GM19324 (cell line): ENCODE data around the gene TCTN1.
A peak's percentile ranks its signal among the peaks of the same experiment; 100 is the strongest.
"Not testable (repeated sequence)": the region's sequence is repeated elsewhere in the genome, so short reads cannot be mapped to it uniquely, and the experiment has no call there.

ENCODE experiments used
- ATAC-seq: cut with Tn5 transposase; IDR thresholded peaks from one replicate; pipeline ENCODE4 v1.9.1; 2021; ENCODE audit warnings: mild to moderate bottlenecking, moderate library complexity; ENCODE audit not compliant: unreplicated experiment, low FRiP score

TCTN1 gene

DNA sequence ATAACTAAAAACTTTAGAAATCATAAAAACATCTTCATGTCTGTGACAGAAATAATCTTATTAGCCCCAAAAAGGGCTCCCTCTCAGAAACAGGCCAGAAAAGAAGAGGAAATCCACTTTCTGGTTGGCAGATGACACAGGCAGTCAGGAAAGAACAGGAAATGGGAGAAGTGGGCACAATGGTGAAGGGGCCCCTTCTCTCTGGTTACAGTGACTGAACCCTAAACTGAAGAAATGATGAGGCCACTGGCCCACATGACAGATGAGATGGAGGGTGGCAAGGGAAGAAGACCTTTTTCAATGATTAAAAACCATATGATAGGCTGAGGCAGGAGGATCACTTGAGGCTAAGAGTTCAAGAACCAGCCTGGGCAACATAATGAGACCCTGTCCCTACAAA is 21.1 kb downstream of the TCTN1 start:
- ATAC-seq = no peak

DNA sequence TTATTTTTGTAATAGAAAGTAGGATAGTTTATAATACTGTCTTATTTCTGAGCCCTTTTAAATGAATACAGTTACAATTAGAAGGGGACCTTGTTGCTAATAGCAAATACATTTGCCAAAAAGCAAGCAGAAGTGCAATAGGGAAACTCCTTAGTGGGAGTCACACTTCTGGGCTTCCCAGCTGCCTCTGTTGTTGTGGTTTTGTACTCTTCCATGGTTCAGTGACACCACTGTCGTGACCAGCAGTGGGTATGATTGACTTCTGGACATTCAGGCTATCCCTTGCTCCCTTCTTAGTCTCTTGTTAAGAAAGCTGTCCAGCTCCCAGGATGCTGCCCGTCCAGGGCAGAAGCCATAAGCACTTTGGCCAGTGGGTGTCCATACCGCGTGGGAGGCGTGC is 22.6 kb downstream of the TCTN1 start:
- no peak for ATAC-seq

DNA sequence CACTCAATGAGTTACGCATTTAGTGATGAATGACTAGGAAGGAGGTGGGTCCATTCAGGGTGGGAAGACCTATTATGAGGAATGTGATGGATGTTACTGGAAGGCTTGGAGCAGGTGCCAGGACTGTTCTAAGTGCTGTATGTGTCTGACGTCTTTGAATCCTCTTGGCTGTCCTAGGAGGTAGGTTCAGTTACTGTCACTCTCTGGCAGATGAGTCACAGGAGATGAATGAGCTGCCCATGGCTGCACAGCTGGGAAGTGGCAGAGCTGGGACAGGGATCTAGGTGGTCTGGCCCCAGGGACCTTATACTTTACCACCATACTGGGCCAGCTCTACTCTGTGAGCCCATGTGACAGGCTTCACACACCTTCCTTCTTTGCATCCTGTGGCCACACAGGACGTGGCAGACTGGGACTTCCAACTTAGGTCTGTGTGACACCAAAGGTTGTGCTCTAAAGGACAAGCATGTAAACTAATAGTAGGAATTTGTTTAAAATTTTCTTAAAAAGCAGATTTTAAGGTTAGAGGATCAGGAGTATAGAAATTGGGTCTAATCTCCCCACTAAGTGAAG is 24.0 kb downstream of the TCTN1 start:
- ATAC-seq = no peak

DNA sequence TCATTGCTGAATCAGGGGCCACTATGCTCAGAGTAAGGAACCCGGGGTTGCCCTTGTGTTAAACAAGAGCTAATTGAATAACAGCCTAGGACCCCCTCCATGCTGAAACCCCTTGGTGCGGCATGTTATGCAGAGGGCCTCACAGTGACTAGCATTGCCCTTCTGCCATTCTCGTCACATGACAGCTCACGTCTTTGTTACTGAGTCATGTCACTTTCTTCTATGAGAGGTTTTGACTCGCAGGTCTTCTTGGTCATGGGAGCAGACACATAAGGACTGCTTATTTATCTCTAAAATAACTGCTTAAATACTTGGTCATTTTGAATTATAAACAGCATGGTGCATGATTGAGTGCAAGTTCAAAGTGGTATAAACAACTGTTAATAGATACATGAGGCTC is 24.9 kb downstream of the TCTN1 start:
- ATAC-seq = no peak

DNA sequence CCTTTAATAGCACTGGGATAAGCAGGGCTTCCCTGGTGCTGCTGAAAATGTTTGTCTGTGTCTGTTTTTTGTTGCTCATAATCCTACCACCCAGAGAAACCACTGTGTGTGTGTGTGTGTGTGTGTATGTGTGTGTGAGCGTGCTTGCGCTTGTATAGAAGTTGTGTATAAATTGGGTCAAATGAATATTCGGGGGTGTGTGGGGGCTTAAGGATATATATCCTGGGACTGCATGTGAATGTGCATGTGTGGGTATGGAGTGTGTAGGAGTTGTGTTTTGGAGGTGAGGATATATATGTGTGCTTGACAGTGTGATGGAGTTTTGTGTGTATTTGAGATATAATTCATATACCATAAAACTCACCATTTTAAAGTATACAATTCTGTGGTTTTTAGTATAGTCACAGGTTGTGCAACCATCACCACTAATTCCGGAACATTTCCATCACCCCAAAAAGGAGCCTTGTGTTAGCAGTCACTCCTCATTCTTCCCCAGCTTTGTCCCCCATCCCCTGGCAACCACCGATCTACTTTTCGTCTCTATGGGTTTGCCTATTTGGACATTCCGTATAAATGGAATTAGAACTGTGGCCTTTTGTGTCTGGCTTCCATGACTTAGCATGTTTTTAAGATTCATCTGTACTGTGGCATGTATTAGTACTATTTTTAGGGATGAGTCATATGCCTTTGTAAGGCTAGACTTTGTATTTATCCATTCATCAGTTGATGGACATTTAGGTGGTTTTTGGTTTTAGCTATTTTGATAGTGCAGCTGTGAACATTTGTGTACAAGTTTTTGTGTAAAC is 25.6 kb downstream of the TCTN1 start:
- ATAC-seq = no peak

DNA sequence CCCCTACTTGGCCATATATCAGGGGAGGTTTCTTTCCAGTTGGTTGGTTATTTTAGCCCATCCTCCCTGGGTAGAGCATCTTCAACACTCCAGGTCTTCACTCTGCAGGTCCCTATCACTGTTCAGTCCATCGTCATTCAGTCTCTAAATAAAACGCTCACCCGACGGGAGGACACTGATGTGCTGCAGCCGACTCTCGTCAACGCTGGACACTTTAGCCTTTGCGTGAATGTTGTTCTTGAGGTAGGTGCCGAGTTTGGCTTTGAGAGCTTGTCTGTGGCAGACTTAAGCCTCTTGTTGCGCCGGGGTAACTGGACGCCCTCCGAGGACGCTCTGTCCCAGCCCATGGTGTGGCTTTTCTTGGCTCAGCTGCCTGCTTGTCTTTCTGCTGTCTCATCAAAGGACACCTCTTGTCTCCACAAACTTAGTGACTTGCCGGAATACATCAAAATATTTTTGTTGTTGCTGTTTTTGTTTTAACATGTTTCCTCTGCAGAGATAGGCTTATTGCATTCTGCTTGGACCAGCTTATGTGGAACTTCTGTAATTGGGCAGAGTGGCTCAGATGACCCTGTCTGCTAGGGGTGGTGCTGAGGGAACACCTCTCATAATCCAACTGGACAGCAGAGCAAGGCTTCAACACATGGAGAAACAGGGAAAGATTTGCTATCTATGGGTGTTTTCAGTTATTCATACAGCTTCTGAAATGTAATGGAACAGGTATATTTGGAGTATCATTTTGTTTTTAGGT is 26.5 kb downstream of the TCTN1 start:
- no peak for ATAC-seq

DNA sequence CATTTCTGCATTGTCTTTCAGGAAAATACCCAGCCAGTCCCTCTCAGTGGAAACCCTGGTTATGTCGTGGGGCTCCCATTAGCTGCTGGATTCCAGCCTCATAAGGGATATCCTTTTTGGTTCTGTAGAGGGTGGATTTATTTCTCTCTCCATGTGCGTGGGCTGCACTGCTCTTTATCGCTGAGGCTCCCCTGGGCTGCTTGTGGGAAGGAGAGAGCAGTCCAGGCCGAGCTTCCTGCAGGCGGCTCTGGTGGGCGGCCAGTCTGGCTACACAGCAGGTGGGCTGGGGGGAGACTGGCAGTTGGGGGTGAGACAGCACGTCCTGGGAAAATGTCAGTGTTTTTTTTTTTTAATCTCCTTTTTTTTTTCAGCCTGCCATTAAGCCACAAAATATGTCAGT is 27.6 kb downstream of the TCTN1 start:
- no peak for ATAC-seq

DNA sequence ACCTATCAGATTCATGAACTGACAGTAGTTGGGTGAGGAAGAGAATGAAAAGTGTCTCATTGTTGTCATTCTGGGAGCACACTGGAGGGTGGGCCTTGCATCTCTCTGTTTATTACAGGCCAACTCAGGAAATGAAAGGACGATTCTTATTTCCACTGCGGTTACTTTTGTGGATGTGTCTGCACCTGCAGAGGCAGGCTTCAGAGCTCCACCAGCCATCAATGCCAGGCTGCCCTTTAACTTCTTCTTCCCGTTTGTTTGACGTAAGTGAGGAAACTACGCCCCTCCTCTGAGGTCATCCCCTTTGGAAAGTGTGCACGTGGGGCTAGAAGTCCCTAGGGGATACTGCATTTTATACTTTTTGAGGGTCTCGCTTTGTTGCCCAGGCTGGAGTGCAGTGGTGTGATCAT is 33.7 kb downstream of the TCTN1 start:
- ATAC-seq = peak; percentile 66

DNA sequence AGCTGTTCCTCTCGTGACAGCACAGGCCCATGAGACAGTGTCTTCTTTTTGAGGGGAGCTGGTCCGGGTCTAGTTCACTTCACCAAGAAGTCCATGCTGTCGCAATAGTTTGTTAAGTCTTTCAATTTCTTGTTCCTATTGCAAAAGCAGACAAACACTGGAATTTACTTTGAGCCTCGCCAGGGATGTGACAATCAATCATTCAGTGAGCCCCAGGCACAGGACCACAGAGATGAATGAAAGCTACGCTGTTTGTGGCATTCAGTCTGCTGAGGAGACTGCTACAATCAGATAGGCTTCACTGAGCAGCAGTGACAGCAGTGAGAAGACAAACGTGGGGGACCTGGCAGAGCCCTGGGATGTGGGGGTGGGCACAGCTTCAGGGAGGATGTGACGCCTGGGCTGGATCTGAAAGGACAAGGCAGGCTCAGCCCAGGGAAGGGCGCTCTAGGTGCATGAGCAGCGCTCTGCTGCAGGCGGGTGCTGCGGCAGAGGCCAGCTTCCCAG is 35.5 kb downstream of the TCTN1 start:
- ATAC-seq = no peak

DNA sequence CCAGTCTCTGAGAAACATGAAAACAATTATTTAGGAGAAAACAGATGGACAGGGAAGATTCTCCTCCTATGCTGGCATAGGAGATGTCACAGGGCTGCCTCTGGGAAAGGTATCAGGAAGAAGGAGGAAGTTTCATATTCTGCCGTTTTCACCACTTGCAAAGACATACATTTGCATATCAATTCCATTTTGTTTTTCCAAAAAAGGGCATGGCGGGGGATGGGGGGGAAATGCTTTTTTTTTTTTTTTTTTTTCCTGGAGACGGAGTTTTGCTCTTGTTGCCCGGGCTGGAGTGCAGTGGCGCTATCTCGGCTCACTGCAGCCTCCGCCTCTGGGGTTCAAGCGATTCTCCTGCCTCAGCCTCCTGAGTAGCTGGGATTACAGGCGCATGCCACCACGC is 40.3 kb downstream of the TCTN1 start:
- ATAC-seq = not testable (repeated sequence)

DNA sequence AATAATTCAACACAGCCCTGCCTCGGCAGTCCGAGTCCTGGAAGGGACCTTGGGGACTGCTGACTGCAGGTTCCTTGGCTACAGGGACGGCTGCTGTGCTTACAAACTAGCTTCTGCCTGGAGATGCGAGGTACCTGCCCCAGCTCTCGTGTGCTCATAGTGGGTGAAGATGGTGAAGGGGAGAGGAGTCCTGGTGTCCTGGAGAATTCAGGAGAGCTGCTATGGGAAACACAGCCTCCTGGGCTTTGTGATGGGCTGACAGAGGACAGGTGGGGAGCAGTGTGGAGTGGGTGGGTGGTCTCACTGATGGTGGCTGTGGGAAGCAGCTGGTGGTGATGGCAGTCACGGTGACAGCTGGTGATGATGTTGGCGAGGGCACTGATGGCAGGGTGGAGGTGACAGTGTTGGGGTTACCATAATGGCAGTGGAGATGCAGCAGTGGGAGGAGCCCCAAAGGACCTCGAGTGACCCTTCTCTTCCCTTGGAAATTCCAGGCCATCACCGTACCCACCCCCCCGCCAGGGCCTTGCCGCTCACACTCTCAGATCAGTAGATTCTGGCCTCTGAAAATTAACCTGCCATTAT is 42.2 kb downstream of the TCTN1 start:
- ATAC-seq = no peak

DNA sequence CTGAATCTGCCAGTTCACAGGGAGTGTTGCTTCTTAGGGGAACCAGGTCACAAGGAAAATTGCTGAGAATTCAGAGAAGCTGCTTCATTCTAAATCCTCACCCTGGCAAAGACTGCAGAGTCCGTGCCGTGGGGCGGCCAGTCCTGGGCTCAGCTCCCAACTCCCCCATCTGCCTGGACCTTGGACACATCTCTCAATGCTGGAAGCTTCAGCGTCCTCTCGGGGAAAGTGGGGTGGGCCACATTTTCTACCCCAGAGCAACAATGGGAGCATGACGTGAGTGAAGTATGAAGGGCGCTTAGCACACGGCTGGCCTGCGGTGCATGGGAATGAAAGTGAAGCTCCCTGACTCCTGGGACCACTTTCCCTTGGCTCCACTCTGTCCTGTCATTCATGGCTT is 43.8 kb downstream of the TCTN1 start:
- ATAC-seq = no peak

DNA sequence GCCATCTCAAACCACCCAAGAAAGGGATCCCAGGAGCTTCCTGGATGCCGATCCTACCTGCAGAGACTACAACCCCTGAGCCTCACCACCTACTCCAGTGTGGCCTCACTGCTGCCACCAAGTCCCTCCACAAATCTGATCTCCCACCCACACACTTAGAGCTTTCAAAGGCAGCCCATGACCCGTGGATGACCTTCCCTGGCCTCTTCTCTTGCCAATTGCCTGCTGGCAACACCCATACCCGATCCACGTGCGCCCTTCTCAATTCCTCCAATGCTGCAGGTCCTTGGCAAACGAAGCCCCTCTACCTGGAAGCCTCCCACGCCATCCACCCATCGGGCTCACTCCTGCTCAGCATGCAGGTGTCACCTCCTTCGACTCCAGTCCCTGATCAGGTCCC is 44.3 kb downstream of the TCTN1 start:
- no peak for ATAC-seq

DNA sequence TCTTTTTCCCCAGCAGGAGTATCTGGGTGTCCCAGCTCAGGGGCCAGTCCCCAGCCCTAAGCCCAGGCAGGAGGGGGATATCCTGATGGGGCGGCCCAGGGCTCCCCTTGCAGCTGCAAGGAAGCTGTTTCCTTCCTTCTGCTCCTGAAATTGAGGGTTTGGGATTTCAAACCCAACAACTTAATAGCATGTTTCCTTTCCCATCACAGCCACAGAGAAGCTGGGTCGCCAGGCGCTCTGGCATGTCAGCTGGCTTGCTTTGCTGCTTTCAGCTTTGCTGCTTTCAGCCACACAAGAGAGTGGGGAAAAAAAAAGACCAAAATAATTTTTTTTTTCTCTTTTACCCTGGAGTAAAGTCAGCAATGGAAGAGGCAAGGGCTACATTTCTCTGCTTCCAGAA is 44.9 kb downstream of the TCTN1 start:
- ATAC-seq = no peak

DNA sequence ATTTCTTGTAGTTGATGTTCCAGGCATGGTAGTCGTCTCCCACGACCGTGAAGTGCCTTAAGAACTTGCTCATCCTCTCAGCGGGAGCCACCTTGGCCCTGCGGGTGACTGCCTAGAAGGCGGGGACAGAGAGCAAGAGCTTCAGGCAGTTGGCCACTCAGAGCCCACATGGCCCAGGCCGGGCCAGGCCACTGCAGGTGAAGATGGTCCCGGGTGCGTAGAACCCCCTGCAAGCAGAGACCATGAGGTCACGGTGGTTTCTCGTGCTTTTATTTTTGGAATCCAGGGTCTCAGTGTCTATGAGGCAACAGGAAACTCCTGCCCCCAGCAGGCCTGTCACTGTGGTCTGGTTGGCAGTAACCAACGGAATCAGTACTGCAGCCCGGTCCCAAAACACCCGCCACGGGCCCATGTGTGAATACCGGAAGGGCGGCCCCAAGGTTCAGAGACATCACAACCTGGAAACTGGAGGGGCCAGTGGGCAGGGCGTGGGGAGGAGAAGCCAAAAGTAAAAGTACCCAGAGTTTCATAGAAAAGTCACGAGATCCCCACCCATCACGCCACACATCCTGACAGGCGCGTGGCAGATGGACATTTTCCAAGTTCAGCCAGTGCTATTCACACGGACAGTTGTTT is 47.5 kb downstream of the TCTN1 start:
- peak; percentile 85 for ATAC-seq

DNA sequence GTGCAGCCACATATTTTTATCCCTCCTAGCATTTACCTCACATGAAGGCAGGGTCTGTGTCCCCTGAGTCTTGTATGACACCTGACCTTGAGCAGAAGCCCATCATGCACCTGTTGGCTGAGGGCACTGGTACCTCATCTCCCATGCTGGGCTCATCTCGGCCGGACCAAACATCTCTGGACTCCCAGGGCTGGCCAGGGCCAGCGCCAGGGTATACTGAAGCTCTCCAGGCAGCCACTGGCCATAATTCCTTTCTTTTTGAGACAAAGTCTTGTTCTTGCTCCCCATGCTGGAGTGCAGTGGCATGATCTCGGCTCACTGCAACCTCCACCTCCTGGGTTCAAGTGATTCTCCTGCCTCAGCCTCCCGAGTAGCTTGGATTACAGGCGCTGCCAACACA is 53.0 kb downstream of the TCTN1 start:
- no peak for ATAC-seq

DNA sequence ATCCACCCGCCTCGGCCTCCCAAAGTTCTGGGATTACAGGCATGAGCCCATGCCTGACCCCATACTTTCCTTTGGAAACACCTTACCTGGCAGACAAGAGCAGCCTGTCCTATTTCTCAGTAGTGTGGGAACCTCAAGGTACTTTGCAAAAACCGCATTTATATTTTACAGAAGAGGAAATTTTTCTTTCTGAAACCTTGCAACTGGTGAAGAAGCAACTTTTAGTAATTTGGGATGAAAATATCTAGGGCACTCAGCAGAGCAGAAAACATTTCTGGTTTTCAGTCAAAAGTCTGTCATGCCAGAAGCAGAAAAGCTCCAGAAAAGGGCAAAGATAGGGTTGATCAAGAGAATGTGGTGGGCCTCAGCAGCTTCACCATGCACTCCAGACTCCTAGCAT is 53.7 kb downstream of the TCTN1 start:
- no peak for ATAC-seq

DNA sequence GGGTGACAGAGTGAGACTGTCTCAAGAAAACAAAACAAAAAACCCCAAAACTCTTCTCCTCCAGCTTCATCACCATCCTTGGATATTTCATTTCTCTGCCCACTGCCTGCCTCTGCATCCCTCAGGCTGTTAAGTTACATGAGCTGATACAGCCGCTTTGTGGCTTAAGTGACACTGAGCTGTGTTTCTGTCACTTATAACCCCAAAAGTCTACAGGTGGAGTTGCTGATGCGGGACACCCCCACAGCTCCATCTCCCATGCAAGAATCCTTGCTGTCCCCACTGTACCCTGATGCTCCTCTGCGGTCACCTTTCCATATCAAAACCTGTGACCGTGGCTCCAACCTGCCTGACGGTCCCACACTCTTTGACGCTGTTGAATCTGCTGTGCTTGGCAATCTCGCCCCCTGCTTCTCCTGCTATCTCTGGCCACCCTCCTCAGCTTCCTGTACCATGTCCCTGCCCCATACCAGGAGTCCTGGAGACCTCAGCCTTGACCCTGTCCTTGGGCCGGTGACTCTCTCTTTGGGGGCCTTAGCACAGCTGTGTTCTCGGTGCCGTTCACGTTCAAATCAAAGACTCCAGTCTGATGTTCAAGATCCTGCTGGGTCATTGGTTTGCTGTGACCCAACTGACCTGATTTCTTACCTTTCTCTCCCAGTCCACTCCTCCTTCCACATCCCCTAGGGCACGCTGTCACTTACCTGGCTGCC is 54.7 kb downstream of the TCTN1 start:
- ATAC-seq = no peak

DNA sequence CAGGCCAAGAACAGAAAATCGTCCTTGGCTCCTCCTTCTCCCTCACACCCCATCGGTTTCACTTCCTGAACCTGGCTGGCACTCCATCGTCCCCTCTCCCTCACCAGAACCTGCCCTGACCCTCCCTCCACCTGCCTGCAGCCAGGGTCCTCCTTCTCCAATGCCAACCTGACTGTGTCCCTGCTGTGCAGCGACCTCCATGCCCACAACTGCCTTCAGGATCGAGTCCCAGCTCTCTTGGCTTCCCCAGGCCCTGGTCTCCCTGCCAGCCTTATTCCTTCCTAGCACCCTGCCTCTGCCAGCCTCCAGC is 55.2 kb downstream of the TCTN1 start:
- peak; percentile 9 for ATAC-seq

DNA sequence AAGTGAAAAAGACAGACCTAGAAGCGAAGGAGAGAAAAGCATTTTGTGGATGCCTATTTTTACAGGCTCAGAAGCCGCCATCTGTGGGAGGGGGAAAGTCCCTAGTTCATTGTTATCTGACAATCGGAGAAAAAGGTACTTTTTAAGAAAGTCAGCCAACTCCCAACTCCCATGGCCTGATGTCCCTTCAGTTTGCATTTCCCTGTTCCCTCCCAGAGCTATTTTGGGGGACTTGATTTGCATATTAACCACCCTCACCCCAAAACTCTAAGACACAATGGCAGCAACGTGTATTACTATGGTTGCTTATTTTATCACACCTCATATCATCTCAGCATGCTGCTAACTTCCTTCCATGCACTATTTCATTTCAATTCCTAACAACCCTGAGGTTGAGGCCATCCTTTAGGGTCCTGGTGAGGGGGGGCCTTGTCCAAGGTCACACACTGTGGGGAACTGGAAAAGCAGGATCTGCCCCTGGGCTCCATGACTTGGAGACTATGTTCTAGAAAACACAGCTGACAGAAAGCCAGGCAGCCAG is 56.3 kb downstream of the TCTN1 start:
- ATAC-seq = peak; percentile 55
